Esophagus squamous epithelium (tissue), 4 donors: ENCODE results near the gene MS4A13.
"Not testable (repeated sequence)": the region's sequence is repeated elsewhere in the genome, so short reads cannot be mapped to it uniquely, and the experiment has no call there.

Experiments used
- CTCF ChIP-seq, 6 experiments: fragments of 450-650 bp in 4 of 6; fragments of 200-600 bp in 2 of 6; sonication (generic) in 2 of 6; IDR thresholded peaks; one replicate each; pipeline ENCODE4 v1.5.1; 2016 to 2019; ENCODE audit warnings: antibody characterized with exemption in 6 of 6, mild to moderate bottlenecking in 4 of 6, moderate library complexity in 4 of 6
- POLR2A ChIP-seq, 4 donors: fragments of 450-650 bp; IDR thresholded peaks; one replicate each; pipeline ENCODE4 v1.6.1; 2017; ENCODE audit warnings: antibody characterized with exemption in 4 of 4, mild to moderate bottlenecking in 4 of 4, moderate library complexity in 3 of 4

GRCh38 chr11:60532383-60532782 lies 17.2 kb downstream of the MS4A13 start:
- TF ChIP-seq POLR2A, CTCF (IDR thresholded peaks at IDR 0.05): not testable (repeated sequence)
